Stimulated activated naive CD8-positive, alpha-beta T cell treated with anti-CD3 and anti-CD28 coated beads, Interleukin-15, amount 100 ng/mL, for 72 hours (primary cell): ENCODE measurements around the gene PPIL4.
A peak's percentile ranks its signal among the peaks of the same experiment; 100 is the strongest.
"Not testable (repeated sequence)": the region's sequence is repeated elsewhere in the genome, so short reads cannot be mapped to it uniquely, and the experiment has no call there.

ENCODE experiments used
- ATAC-seq: fragments of 150-1000 bp; cut with Tn5 transposase; 2 replicates; pipeline ENCODE4 v1.10.0; 2021; ENCODE audit warnings: mild to moderate bottlenecking, moderate library complexity
- DNase-seq, 2 donors: peaks; one replicate each; pipeline ENCODE4 v3.0.0; 2021 to 2022
- H3K27ac Mint-ChIP-seq, 2 donors: one replicate each; pipeline ENCODE4 v1.8.0; 2022; ENCODE audit warnings: mild to moderate bottlenecking in 2 of 2, mixed read lengths in 2 of 2, moderate library complexity in 2 of 2
- H3K27me3 Mint-ChIP-seq: one replicate; pipeline ENCODE4 v1.8.0; 2022; ENCODE audit warnings: mixed read lengths
- H3K4me1 Mint-ChIP-seq: one replicate; pipeline ENCODE4 v1.8.0; 2022; ENCODE audit warnings: mild to moderate bottlenecking, mixed read lengths
- H3K4me3 Mint-ChIP-seq, 2 donors: one replicate each; pipeline ENCODE4 v1.8.0; 2022; ENCODE audit warnings: mild to moderate bottlenecking in 2 of 2, mixed read lengths in 2 of 2, moderate library complexity in 1 of 2
- H3K9me3 Mint-ChIP-seq, 2 donors: one replicate each; pipeline ENCODE4 v1.8.0; 2022; ENCODE audit warnings: mixed read lengths in 2 of 2

PPIL4 gene

DNA sequence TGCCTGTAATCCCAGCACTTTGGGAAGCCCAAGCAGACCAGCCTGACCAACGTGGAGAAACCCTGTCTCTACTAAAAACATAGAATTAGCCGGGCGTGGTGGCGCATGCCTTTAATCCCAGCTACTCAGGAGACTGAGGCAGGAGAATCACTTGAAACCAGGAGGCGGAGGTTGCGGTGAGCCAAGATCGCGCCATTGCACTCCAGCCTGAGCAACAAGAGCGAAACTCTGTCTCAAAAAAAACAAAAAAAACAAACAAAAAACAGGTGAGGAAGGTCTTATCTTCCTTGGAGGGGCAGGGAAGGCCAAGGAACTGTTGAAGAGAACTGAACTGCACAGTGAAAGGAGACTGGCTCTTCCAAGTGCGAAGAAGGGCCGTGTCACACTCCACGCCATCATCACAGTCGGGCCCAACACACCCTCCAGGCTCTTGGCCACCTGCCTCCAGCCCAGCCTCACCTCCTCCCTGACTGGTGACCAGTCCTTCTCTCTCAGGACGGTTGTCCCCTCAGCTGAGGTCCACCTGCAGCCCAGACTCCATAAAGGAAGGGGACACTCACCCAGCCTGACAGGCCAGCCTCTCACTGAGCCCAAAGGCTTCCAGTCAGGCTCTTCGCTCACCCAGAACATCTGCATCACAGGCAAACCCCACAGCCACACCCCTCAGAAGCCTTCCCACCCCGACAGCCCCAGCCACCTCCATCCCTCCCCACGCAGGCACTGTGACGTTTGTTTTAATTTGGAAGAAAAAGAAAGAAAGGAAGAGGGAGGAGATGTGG, 65.2 kb downstream of the PPIL4 start:
- Mint-ChIP-seq H3K27ac (peak overlapping the region; percentile 75 to 90), H3K4me3 (peak overlapping the region; percentile 97 to 98), H3K9me3 (no peaks in the 10 kb centered on the region), H3K4me1 (peaks cover 76% of the 10 kb centered on the region), H3K27me3 (no peaks in the 10 kb centered on the region)
- ATAC-seq (no peak), DNase-seq (no peak)

- peaks cover 80% of the 10 kb centered on the region for H3K4me1 Mint-ChIP-seq
- DNase-seq, result no peak
- peak overlapping the region; percentile 24 to 63 for H3K4me3 Mint-ChIP-seq
- H3K27me3 Mint-ChIP-seq, result no peaks in the 10 kb centered on the region
- H3K27ac Mint-ChIP-seq, result peak overlapping the region in 1 of 2 donors; percentile 81
- no peaks in the 10 kb centered on the region for H3K9me3 Mint-ChIP-seq
- no peak for ATAC-seq
These were observed 67.1 kb downstream of the PPIL4 start for GRCh38 chr6:149478631-149479314.

GRCh38 chr6:149477544-149477943, 68.3 kb downstream of the PPIL4 start:
- peak overlapping the region in 1 of 2 donors; percentile 50 for H3K4me3 Mint-ChIP-seq
- no peaks in the 10 kb centered on the region for H3K27me3 Mint-ChIP-seq
- no peak overlapping the region for H3K27ac Mint-ChIP-seq
- no peak for ATAC-seq
- H3K4me1 Mint-ChIP-seq, result peaks cover 91% of the 10 kb centered on the region
- no peak for DNase-seq
- no peaks in the 10 kb centered on the region for H3K9me3 Mint-ChIP-seq

DNA sequence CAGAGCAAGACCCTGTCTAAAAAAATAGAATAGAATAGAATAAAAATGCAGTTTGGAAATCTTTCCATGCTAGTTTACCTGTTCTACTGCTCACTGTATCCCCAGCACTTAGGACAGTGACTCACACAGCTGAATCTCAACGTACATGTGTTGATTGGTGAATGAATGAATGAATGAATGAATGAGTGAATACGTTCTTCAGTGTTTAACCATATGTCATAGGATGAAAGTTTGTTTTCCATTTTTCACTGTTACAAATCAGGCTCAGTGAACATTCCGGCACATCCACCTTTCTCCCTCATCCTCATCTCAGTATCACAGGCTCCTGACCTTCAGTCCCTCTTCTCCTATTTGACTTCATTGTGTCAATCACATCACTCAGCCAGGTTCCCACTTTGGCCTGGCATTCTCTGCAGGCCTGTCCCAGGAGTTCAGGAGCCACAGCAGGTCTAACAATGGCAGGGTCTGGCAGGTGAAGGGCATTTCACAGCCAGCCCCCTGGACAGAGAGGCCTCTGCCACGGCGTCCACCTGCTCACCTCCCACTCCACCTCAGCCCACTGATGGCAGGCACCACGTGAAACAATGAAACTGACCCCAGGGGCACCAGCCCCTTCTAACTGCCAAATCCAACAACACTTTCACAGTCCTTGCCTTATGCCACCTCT, 68.9 kb downstream of the PPIL4 start:
- no peaks in the 10 kb centered on the region for H3K9me3 Mint-ChIP-seq
- ATAC-seq, result no peak
- no peak for DNase-seq
- no peaks in the 10 kb centered on the region for H3K27me3 Mint-ChIP-seq
- peaks cover 91% of the 10 kb centered on the region for H3K4me1 Mint-ChIP-seq
- H3K4me3 Mint-ChIP-seq, result peak overlapping the region in 1 of 2 donors; percentile 50
- H3K27ac Mint-ChIP-seq, result no peak overlapping the region

GRCh38 chr6:149474108-149474935, 71.5 kb downstream of the PPIL4 start:
- Mint-ChIP-seq H3K4me1 (peaks cover 87% of the 10 kb centered on the region), H3K9me3 (no peaks in the 10 kb centered on the region), H3K27ac (no peak overlapping the region), H3K4me3 (no peak overlapping the region), H3K27me3 (no peaks in the 10 kb centered on the region)
- ATAC-seq (peak; percentile 20), DNase-seq (no peak)

- Mint-ChIP-seq H3K27ac (no peak overlapping the region), H3K9me3 (no peaks in the 10 kb centered on the region), H3K4me1 (peaks cover 87% of the 10 kb centered on the region), H3K4me3 (peak overlapping the region; percentile 42 to 53), H3K27me3 (no peaks in the 10 kb centered on the region)
- ATAC-seq (peak; percentile 30), DNase-seq (no peak)
These were observed 72.5 kb downstream of the PPIL4 start for GRCh38 chr6:149473080-149474052.

- Mint-ChIP-seq H3K4me3 (peak overlapping the region; percentile 42 to 48), H3K27ac (peak overlapping the region in 1 of 2 donors; percentile 47), H3K9me3 (no peaks in the 10 kb centered on the region), H3K27me3 (no peaks in the 10 kb centered on the region), H3K4me1 (peaks cover 90% of the 10 kb centered on the region)
- peak; percentile 34 for ATAC-seq
- no peak for DNase-seq
These were observed 73.6 kb downstream of the PPIL4 start for GRCh38 chr6:149472241-149472640.

- H3K4me1 Mint-ChIP-seq, result peaks cover 85% of the 10 kb centered on the region
These were observed 74.0 kb downstream of the PPIL4 start for GRCh38 chr6:149471801-149472200.

GRCh38 chr6:149470948-149471347, 74.9 kb downstream of the PPIL4 start:
- no peak for ATAC-seq
- Mint-ChIP-seq H3K4me1 (peaks cover 82% of the 10 kb centered on the region), H3K9me3 (no peaks in the 10 kb centered on the region), H3K27ac (no peak overlapping the region), H3K27me3 (no peaks in the 10 kb centered on the region), H3K4me3 (no peak overlapping the region)
- DNase-seq, result no peak

More at GRCh38 chr6:149471801-149472200, 74.0 kb downstream of the PPIL4 start:
- H3K4me3 Mint-ChIP-seq, result peak overlapping the region; percentile 42 to 48
- ATAC-seq (peak; percentile 73), DNase-seq (no peak)
- no peaks in the 10 kb centered on the region for H3K9me3 Mint-ChIP-seq
- no peaks in the 10 kb centered on the region for H3K27me3 Mint-ChIP-seq
- H3K27ac Mint-ChIP-seq, result peak overlapping the region in 1 of 2 donors; percentile 47

- peaks cover 75% of the 10 kb centered on the region for H3K4me1 Mint-ChIP-seq
- ATAC-seq, result no peak
- no peaks in the 10 kb centered on the region for H3K9me3 Mint-ChIP-seq
- H3K4me3 Mint-ChIP-seq, result peak overlapping the region; percentile 36 to 62
- DNase-seq, result no peak
- H3K27me3 Mint-ChIP-seq, result no peaks in the 10 kb centered on the region
- peak overlapping the region in 1 of 2 donors; percentile 53 for H3K27ac Mint-ChIP-seq
These were observed 77.7 kb downstream of the PPIL4 start for GRCh38 chr6:149468179-149468578.

DNA sequence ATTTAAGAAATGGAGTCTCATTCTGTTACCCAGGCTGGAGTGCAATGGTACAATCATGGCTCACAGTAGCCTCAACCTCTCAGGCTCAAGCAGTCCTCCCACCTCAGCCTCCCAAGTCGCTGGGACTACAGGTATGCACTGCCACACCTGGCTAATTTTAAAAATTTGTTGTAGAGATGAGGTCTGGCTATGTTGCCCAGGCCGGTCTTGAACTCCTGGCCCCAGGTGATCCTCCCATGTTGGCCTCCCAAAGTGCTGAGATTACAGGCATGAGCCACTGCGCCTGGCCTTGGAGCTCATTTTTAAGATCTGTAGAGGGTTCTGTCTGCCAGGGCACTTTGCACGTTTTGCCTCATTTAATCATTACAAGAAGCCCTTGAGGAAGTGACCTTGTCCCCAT, 78.6 kb downstream of the PPIL4 start:
- H3K27ac Mint-ChIP-seq, result peak overlapping the region in 1 of 2 donors; percentile 67
- peaks cover 66% of the 10 kb centered on the region for H3K4me1 Mint-ChIP-seq
- H3K9me3 Mint-ChIP-seq, result no peaks in the 10 kb centered on the region
- H3K27me3 Mint-ChIP-seq, result no peaks in the 10 kb centered on the region
- ATAC-seq, result no peak
- no peak for DNase-seq
- H3K4me3 Mint-ChIP-seq, result no peak overlapping the region

- Mint-ChIP-seq H3K4me1 (peaks cover 51% of the 10 kb centered on the region), H3K27me3 (no peaks in the 10 kb centered on the region), H3K4me3 (peak overlapping the region in 1 of 2 donors; percentile 6), H3K27ac (no peak overlapping the region), H3K9me3 (no peaks in the 10 kb centered on the region)
- no peak for ATAC-seq
- no peak for DNase-seq
These were observed 81.4 kb downstream of the PPIL4 start for GRCh38 chr6:149464411-149464810.

- H3K27ac Mint-ChIP-seq, result peak overlapping the region in 1 of 2 donors; percentile 63
- H3K27me3 Mint-ChIP-seq, result no peaks in the 10 kb centered on the region
- H3K4me3 Mint-ChIP-seq, result no peak overlapping the region
- peaks cover 51% of the 10 kb centered on the region for H3K4me1 Mint-ChIP-seq
- ATAC-seq, result no peak
- DNase-seq, result no peak
- no peaks in the 10 kb centered on the region for H3K9me3 Mint-ChIP-seq
These were observed 82.1 kb downstream of the PPIL4 start for GRCh38 chr6:149463781-149464180.

GRCh38 chr6:149462712-149463111, 83.1 kb downstream of the PPIL4 start:
- ATAC-seq, DNase-seq, H3K27ac Mint-ChIP-seq, H3K9me3 Mint-ChIP-seq, H3K27me3 Mint-ChIP-seq, H3K4me3 Mint-ChIP-seq: not testable (repeated sequence)
- peaks cover 46% of the 10 kb centered on the region for H3K4me1 Mint-ChIP-seq
